Activated CD4-positive, alpha-beta memory T cell treated with anti-CD3 and anti-CD28 coated beads for 36 hours (primary cell): Measurements from ENCODE around the gene RHOXF1. TPM values are rescaled to one million over a fixed set of nuclear protein-coding genes. Genes with fewer than 3 reads are reported as not detected.

Experiments used
- total RNA-seq, 2 experiments: library from RNA; stranded (reverse); gene quantifications; one replicate each; pipeline ENCODE4 v1.2.3, GENCODE V29; 2021

RHOXF1 gene
- total RNA-seq, 2 experiments from 2014 or later = not detected

Other genes starting within 250 kb of the RHOXF1 start
- 10 to 100 TPM; 23.1 to 26.2 TPM for gene RNF113A, start 244.2 kb downstream of the RHOXF1 start, total RNA-seq
- gene NDUFA1, start 244.1 kb downstream of the RHOXF1 start, total RNA-seq = 100 to 1,000 TPM; 103 to 104 TPM
- not detected for gene AKAP14, start 220.0 kb downstream of the RHOXF1 start, total RNA-seq
- 10 to 100 TPM; 10.8 to 11.7 TPM for gene NKAP, start 172.2 kb downstream of the RHOXF1 start, total RNA-seq
- not detected for gene RHOXF2B, start 38.2 kb downstream of the RHOXF1 start, total RNA-seq
- gene RHOXF2, start 42.7 kb upstream of the RHOXF1 start, total RNA-seq = not detected
- 10 to 100 TPM; 13.6 to 14.0 TPM for gene ZBTB33, start 134.9 kb upstream of the RHOXF1 start, total RNA-seq
- gene TMEM255A, start 195.5 kb upstream of the RHOXF1 start, total RNA-seq = not detected
- gene ATP1B4, start 246.2 kb upstream of the RHOXF1 start, total RNA-seq = not detected